GM12873 (cell line): ENCODE data around the gene TBC1D7.

ENCODE experiments used
- TF ChIP-seq, protein P1 (sequence below): IDR thresholded peaks from 2 replicates; pipeline ENCODE4 v1.5.1; 2012; ENCODE audit warnings: low read depth, mild to moderate bottlenecking, moderate library complexity, low read length, control low read depth; ENCODE audit not compliant: insufficient read depth; ENCODE audit errors: missing control alignments

The TBC1D7 gene

DNA sequence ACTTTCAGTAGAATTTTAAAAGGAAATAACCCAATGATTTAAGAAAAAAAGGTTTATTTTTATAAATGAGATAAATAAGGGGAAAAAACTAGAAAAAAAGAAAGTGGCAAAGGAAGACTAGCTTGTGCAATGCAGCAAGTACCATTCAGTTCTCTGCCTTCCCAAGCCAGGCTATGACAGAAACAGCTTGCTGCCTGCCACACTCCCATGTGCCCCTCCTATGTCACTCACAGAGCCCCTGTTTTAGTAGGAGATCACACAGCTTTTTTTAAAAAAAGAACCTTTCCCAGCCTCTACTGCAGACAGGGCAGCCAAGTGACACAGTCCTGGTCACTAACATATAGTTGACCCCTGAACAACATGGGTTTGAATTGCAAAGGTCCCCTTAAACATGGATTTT, 13.5 kb downstream of the TBC1D7 start:
- TF ChIP-seq, protein P1, sequence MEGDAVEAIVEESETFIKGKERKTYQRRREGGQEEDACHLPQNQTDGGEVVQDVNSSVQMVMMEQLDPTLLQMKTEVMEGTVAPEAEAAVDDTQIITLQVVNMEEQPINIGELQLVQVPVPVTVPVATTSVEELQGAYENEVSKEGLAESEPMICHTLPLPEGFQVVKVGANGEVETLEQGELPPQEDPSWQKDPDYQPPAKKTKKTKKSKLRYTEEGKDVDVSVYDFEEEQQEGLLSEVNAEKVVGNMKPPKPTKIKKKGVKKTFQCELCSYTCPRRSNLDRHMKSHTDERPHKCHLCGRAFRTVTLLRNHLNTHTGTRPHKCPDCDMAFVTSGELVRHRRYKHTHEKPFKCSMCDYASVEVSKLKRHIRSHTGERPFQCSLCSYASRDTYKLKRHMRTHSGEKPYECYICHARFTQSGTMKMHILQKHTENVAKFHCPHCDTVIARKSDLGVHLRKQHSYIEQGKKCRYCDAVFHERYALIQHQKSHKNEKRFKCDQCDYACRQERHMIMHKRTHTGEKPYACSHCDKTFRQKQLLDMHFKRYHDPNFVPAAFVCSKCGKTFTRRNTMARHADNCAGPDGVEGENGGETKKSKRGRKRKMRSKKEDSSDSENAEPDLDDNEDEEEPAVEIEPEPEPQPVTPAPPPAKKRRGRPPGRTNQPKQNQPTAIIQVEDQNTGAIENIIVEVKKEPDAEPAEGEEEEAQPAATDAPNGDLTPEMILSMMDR: no peak

DNA sequence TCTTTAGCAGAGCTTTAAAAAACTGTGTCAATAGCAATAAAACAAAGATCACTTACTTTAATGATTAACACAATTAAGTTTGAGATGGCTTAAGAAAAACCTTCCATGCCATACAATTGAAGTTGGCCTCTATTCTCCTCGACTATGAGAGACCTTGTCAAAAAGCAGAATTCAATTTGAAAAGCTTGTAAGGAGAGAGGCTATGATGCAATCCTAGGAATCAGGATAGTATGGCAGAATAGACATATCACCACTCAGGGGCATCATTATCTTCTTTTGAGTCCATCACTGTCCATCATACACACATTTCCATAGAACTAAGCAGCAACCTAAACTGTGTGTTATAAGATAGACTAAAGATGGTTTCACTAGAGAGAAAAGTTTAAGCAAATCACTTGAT, 17.2 kb downstream of the TBC1D7 start:
- TF ChIP-seq, protein P1: no peak

DNA sequence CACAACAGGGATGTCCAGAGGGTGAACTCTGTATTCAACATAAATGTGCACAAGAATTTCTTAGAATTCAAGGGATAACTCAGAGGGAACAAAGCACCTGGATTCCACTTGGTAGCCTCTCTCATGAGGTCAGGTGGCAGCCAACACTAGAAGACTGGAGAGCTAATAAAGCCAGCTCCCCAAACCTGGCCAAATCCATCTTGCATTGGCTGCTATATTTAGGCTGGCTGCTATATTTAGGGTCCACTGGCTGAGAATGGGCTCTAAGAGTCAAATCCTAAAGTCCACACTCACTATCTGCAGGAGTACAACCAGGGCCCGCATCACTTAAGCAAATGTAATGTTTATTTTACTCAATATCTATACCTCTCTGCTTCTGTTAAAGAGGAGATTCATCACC, 20.0 kb downstream of the TBC1D7 start:
- TF ChIP-seq, protein P1: no peak

DNA sequence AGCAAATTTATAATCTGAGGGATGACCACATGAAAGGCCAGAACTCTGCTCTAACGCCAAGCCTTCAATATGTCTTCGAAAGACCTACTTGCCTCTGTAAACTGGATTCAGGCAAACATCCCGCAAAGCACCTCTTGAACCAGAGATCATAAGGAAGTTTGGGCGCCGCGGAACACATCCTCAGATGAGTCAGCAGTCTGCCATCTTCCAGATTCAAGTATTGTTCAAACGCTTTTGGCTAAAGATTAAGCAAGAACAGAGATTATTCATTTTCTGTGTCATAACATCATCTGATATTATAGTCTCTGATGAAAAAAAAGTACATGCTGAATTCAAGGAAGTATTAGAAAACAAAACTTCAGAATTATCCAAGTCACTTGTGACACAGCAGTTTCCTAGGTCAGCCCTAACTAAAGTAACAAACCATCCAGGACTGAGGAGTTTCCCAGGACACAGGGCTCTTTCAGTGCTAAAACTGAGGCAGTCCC, 20.8 kb downstream of the TBC1D7 start:
- TF ChIP-seq, protein P1: no peak

DNA sequence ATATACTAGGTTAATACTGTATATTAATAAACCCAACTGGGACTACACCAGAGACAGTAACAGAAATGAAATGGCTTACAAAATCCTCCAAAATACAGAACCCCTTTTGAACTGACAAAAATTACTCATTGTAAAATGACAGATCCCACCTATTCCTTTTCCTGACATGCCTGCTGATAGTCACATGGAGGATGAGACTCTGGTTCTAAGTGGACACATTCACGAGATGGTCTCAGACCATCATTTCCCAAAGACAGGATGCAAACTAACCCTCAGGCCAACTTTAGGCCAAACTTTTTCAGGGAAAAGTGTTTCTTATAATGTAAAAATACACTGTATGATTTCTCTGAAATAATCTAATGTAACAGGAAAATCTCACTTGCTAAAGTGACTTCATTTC, 22.5 kb downstream of the TBC1D7 start:
- TF ChIP-seq, protein P1: no peak

DNA sequence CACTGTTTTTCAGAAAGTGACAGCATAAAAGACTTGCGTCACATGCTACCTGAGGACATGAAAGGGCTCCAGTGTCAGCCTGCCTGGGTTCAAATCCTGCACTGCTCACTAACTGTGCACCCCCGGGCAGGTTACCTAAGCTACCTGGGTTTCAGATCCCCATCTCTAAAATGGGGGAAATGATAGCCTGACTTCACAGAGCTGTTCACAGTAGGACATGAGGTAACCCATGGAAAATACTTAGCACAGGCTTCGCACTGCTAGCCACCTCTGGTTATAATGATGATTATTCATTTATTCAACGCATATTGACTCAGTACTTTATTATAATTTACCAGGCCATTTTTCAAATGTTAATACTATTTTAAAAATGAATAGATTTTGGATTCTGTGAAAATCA, 23.0 kb downstream of the TBC1D7 start:
- TF ChIP-seq, protein P1: no peak

DNA sequence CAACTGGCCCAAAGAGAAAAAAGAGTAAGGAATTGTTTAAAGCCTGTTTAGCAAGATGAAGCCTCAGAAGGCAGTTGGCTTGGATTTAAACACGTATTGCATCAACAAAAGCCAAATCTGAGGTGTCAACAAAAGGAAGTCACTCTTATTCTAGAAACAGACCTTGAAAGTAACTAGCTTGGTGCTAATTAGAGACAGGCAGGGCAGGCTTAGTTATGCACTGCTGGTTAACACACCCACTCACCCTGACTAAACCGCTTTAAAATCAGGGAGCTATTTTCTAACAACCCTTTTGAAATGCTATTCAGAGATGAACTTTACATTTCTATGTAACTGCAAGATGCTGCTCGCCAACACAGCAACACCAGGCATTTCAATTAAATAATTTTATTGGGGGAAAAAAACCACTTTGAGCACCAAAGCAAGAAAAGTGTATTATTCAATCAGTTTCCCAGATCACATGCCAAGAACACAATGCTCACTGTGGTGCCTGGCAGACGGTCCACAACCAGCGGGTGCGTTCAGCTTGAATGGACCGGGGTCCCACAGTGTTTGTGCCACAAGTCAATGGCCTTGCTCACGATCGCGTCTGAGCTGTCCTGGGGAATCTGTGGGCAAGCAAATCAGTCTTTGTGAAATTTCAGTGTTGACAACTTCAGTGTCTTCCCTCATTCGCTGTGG, 23.6 kb downstream of the TBC1D7 start:
- TF ChIP-seq, protein P1: no peak

DNA sequence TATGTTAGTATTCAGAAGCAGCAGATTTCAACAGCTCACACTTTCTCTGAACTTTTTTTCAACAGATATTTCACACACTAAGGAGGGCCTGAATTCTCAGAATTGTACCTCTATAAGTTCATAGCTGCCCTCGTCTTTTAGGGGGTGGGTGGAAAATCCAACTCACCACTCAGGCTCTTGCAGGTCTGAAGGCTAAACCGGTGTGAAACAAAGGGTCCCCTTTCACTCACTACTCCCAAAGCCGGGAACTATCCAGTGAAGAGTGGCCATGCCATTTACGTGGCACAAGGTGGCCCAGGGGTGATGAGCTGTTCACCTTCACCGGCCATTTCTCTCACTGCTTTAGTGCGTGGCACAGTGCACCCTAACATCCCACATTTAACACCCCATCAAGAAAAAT, 24.2 kb downstream of the TBC1D7 start:
- TF ChIP-seq, protein P1: no peak
